Osteocyte (in vitro differentiated cells): ENCODE measurements around the gene GUCY1A1. TPM values are rescaled to one million over a fixed set of nuclear protein-coding genes. Genes with fewer than 3 reads are reported as not detected.

Experiments
- DNase-seq: peaks from one replicate; pipeline ENCODE4 v3.0.0; 2021; ENCODE audit warnings: mixed read lengths; ENCODE audit not compliant: unreplicated experiment; ENCODE audit errors: extremely low spot score
- H3K27ac Mint-ChIP-seq: one replicate; pipeline ENCODE4 v1.8.0; 2021; ENCODE audit warnings: mild to moderate bottlenecking, mixed read lengths; ENCODE audit not compliant: unreplicated experiment
- H3K27me3 Mint-ChIP-seq: one replicate; pipeline ENCODE4 v1.8.0; 2021; ENCODE audit warnings: mixed read lengths; ENCODE audit not compliant: unreplicated experiment
- H3K36me3 Mint-ChIP-seq: one replicate; pipeline ENCODE4 v1.8.0; 2021; ENCODE audit warnings: mixed read lengths; ENCODE audit not compliant: unreplicated experiment
- H3K4me1 Mint-ChIP-seq: one replicate; pipeline ENCODE4 v1.8.0; 2021; ENCODE audit warnings: mixed read lengths; ENCODE audit not compliant: unreplicated experiment
- H3K4me3 Mint-ChIP-seq: one replicate; pipeline ENCODE4 v1.8.0; 2021; ENCODE audit warnings: mild to moderate bottlenecking, moderate library complexity, mixed read lengths; ENCODE audit not compliant: unreplicated experiment
- H3K9me3 Mint-ChIP-seq: one replicate; pipeline ENCODE4 v1.8.0; 2021; ENCODE audit warnings: mixed read lengths; ENCODE audit not compliant: unreplicated experiment
- CTCF ChIP-seq: fragments of 200-600 bp; sonication (generic); IDR thresholded peaks from 2 replicates; pipeline ENCODE4 v1.5.0; 2021; ENCODE audit warnings: antibody characterized with exemption, mild to moderate bottlenecking, moderate library complexity
- total RNA-seq: library from RNA; stranded (reverse); gene quantifications from 2 replicates; pipeline ENCODE4 v1.2.1, GENCODE V29; 2021

Gene GUCY1A1
- total RNA-seq, 1 donor from 2014 or later, result 11.5 TPM

- DNase-seq, result no peak
- Mint-ChIP-seq H3K4me1 (peaks cover 19% of the 10 kb centered on the region), H3K27ac (no peak overlapping the region), H3K4me3 (no peak overlapping the region), H3K36me3 (peaks cover 18% of the 10 kb centered on the region), H3K27me3 (no peaks in the 10 kb centered on the region), H3K9me3 (no peaks in the 10 kb centered on the region)
- TF ChIP-seq CTCF, result no peak
Measured at GRCh38 chr4:155781249-155781831, 114.7 kb downstream of the GUCY1A1 start.

Other genes with a start within 250 kb of the GUCY1A1 start
- 11.5 and 13.2 TPM in 2 replicates for gene GUCY1B1, start 92.2 kb downstream of the GUCY1A1 start, total RNA-seq
- gene ASIC5, start 199.4 kb downstream of the GUCY1A1 start, total RNA-seq, result not detected in 2 replicates
- not detected in 2 replicates for gene TDO2, start 236.8 kb downstream of the GUCY1A1 start, total RNA-seq